ENCODE results near the gene STX16.

- no peak for TF ChIP-seq ARNTL (CRISPR knock-in tag; IDR thresholded peaks at IDR 0.05; ENCODE audit: borderline replicate concordance, low read depth)
- no peak for TF ChIP-seq BACH2 (CRISPR knock-in tag; IDR thresholded peaks at IDR 0.05; ENCODE audit: borderline replicate concordance)
These were observed 46.8 kb upstream of the STX16 start for GRCh38 chr20:58604128-58604881.

Data from SK-N-SH treated with all-trans-retinoic acid at 6 μM for 48 hours (cell line).